ENCODE measurements around the gene SREK1.
A peak's percentile ranks its signal among the peaks of the same experiment; 100 is the strongest.
"Not testable (repeated sequence)": the region's sequence is repeated elsewhere in the genome, so short reads cannot be mapped to it uniquely, and the experiment has no call there.

Gene SREK1, protein sequence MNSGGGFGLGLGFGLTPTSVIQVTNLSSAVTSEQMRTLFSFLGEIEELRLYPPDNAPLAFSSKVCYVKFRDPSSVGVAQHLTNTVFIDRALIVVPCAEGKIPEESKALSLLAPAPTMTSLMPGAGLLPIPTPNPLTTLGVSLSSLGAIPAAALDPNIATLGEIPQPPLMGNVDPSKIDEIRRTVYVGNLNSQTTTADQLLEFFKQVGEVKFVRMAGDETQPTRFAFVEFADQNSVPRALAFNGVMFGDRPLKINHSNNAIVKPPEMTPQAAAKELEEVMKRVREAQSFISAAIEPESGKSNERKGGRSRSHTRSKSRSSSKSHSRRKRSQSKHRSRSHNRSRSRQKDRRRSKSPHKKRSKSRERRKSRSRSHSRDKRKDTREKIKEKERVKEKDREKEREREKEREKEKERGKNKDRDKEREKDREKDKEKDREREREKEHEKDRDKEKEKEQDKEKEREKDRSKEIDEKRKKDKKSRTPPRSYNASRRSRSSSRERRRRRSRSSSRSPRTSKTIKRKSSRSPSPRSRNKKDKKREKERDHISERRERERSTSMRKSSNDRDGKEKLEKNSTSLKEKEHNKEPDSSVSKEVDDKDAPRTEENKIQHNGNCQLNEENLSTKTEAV

DNA sequence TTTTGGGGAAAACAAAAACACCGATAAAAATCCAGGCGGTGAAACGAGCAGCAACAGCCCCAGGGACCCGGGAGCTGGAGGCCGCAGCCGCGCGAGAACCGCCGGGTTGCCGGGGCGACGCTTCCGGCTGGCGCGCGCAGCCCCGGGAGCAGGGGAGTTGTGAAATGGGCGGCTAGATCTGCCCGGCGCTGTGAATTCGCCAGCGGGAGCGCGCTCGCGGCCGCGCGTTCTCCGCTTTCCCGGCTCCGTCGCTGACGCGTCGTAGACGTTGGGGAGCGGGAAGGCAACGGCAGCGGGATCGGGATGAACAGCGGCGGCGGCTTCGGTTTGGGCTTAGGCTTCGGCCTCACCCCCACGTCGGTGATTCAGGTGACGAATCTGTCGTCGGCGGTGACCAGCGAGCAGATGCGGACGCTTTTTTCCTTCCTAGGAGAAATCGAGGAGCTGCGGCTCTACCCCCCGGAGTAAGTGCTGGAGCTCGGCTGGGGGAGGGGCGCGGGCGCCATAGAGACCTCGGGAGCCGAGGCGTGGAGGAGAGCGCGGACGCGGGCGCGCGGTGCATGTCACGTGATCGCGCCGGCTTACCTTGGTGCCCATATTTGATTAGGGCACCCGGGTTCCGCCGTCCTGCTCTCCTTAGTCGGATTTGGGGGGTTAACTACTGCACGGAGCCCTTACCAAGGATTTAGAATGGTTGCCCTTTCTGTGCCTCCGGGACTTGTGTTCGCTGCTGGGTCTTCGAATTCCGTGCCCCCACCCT is at the start of gene SREK1:
TSS of gene SREK1 (plus strand) at position 227 of the 760 bp plus-strand sequence. CDS start at position 304, 77 bp downstream.
- DNase-seq = peak; percentile 94 to 96 (median 96)

DNA sequence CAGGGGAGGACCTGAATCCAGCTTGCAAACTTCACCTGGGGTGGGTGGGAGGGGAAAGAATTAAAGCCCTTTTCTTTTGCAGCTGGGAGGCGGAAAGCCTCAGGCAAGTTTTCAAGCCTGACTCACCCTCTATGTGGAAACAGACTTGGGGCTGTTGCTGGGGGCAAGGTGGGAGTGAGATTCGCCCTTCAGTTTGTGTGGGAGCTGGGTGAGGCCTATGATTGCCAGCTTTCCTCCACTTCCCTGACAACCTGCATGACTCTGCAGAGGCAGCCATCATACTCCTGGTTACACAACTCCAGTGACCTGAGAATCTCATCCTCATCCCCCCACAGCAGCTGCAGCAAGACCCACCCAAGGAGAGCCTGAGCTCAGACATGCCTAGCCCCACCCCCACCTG is 43.2 kb upstream of the SREK1 start:
- DNase-seq = no peak

DNA sequence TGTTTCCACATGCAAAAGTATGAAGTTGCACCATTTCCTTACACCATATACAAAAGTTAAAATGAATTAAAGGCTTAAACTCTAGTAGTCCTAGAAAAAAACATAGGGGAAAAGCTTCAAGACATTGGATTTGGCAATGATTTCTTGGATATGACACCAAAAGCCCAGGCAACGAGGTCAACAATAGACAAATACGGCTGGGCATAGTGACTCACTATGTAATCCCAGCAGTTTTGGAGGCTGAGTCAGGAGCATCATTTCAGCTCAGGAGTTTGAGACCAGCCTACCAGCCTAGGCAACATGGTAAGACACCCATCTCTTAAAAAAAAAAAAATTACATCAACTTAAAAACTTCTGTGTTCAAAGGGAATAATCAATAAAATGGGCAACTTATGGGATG is 30.9 kb upstream of the SREK1 start:
- DNase-seq = peak; percentile 6 to 32 (median 14)

DNA sequence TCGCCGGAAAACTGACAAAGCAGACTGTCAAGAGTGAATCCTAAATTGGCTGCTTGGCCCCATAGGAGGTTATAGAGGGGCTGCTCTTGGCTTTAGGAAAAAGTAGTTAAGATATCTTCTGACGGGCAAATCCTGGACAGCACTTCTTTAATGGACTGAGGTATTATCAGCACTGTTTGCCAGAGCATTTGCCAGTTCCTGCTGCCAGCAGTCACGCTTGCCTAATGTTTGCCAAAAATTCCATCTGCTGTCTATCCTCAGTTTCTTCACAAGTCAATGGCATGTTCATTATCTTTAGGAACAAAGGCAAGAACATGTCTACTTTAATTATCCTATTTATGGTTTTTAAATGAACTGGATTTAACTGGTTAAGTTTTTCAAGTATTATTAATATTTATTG is 25.8 kb upstream of the SREK1 start:
- DNase-seq = no peak

DNA sequence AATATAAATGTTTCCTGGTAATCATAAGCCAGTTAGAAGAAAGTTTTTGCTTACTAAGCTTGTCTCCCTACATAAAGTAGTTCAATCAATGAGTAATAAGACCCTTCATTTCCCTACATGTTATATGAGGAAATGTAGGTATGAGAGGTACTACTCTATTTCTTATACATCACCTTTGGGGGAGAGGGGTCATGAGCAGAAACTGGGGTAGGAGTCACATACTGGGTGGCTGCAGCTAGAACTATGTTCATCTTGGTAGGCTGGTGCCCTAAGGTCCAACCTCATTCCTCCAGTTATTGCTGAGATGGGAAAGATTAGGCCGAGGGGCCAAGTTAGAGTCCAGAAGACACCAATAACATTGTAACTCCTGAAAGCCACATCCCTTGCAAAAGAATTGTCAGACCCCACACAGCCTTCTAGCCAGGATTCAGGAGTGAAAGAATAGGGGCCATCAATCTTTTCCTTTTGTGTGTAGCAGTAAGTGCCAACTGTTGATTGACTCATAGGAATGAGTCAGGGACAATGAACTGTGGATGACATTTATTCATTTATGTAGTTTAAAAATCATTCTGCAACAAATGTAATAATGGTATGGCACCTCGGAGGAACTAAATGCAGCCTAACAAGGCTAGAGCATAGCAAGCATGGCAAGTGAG is 21.6 kb upstream of the SREK1 start:
- no peak for DNase-seq

DNA sequence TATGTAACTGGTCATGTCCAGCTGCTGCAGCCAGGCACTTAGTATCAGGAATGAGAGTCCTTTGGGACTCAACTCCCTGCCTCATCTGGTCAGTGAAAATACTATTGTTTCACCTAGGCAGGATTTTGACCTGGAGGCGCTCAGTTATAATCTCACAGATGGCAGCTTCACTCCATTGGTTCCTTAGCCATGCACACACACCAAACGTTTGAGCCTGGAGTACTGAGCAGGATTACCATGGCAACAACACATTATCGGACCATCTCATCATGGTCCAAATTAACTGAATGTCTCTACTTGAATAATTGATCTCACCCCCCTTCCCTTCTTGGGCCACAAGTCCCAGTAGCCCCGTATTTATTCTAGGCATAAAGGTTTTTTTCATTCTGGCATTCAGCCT is 15.0 kb upstream of the SREK1 start:
- DNase-seq = no peak

DNA sequence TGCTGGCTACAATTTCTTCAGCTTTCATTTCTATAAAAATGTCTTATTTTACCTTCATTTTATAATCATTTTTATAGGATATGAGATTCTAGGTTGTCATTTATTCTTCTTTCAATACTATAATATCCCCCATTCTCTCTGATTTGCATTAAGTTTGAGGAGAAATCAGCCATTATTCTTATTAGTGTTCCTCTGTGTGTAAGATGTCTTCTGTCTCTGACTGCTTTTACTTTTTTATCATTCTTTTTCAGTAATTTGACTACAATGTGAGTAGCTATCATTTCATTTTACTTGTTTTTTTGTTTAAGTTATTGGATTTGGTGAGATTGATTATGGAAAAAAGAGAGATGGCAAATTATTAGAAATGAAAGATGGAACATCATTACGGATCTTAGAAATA is 13.6 kb upstream of the SREK1 start:
- no peak for DNase-seq

DNA sequence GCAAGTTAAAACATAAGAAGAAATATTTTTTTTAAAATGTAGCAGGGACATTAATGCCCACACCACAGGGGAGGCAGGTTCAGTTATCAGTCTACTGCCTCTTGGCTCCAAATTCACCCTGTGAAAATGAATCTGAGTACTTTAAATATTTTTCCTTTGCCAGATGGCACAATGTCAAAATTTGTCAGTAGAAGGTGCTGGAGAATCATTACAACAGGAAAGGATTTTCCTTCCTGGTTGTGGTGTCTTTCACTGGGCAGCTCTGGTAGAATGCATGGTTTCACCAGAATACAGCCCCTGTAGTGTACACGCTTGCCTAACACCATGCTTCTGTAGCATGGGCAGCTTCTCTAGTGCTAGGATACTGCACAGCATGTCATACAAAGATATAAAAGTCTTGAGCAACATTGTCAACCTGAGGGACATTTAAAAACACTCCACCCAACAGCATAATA is 9.7 kb upstream of the SREK1 start:
- DNase-seq = no peak

DNA sequence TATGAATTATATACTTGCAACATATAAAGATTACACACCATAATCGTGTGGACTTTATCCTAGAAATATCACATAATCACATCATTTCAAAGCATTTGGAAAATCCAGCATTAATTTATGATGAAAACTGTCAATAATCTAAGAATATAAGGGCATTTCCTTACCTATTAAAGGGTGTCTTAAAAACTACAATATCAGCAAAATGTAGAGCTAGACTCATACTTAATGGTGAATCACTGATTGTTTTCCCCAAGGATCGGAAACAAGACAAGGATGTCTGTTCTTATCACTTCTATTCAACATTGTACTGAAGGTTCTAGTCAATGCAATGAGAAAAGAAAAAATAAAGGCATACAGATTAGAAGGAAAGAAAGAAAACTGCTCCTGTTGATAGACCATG is 8.0 kb upstream of the SREK1 start:
- no peak for DNase-seq

DNA sequence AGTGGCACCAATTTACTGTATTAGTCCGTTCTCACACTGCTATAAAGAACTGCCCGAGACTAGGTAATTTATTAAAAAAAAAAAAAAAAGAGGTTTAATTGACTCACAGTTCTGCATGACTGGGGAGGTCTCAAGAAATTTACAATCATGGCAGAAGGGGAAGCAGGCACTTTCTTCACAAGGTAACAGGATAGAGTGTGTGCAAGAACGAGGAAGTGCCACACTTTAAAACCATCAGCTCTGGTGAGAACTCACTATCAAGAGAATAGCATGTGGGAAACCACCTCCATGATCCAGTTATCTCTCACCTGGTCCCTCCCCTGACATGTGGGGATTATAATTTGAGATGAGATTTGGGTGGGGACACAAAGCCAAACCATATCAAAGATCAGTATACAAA is 7.2 kb upstream of the SREK1 start:
- DNase-seq = not testable (repeated sequence)

DNA sequence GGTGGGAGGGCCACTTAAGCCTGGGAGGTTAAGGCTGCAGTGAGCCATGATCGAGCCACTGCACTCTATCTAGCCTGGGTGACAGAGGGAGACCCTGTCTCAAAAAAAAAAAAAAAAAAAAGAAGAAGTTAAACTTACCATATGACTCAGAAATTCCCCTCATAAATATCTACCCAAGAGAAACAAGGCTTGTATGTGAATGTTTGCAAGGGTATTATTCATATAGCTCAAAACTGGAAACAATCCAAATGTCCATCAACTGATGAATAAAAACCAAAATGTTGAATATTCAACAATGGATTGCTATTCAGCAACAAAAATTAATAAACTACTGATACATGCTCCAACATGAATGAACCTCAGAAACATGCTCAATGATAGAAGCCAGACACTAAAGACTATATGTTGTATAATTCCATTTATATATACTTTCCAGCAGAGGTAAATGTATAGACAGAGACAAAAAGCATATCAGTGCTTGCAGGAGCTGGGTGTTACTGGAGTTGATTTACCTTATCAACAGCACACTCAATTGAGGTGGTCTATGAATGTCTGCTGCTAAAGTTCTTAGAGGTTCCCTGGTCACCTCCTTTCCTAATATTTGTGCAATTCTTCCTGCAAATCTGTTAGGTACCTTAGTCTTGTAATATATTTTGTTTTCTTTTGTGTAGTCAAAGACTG is 5.3 kb upstream of the SREK1 start:
- DNase-seq = peak; percentile 11 to 41 (median 24)

DNA sequence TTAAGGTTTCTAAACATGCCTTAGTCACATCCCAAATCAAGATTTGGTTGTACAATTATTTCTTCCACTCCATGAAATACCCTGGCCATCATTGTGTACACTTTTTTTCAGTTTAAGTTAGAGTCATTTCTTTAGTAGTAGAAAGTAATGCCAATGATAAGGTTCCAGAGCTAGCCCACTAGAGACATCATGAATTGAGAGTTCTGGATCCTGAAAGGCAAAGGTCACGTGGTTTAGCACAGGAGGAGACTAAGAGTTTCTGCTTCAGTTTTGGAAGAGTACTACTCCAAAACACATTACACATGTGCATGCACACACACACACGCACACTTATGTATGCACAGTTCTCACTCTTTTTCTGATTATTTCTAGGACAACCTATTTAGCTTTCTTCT is 4.8 kb upstream of the SREK1 start:
- DNase-seq = no peak

DNA sequence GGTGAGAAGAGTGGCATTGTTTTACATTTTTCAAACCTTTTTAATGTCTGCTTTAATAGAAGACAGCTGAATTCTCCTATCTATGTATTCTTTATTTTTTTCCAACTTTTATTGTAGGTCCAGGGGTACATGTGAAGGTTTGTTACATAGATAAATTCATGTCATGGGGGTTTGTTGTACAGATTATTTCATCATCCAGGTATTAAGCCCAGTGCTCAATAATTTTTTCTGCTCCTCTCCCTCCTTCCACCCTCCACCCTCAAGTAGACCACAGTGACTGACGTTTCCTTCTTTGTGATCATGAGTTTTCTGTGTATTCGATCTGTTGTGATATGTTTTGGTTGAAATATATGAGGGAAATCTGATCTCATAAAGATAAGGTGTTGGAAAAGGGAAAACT is 1.7 kb upstream of the SREK1 start:
- DNase-seq = no peak

DNA sequence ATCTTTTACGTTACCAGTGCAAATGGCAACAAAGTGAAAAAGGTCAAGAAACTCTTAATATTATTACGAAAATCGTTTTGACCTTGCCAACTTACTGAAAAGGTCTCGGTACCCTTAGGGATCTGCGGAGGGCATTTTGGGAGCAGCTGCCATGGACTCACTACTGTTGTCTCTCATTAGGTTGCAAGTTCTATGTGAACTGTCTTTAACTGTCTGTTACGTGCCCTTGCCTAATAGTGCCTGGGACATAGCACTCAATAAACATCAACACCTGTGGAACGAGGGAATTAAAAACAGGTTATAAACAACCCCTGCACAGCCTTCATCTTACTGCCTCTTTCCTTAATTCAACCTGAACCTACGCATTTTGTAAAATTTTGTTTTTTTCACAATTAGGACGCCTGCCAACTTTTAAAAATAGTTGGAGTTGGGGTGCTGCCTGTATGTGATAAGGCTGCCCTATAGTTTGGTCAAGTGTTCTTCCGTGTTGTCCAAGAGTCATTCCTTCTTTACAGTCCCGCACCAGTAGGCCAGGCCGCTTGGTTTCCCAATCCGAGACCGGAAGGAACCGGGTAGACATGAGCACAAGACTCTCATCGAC is 527 bp upstream of the SREK1 start:
- DNase-seq = no peak

DNA sequence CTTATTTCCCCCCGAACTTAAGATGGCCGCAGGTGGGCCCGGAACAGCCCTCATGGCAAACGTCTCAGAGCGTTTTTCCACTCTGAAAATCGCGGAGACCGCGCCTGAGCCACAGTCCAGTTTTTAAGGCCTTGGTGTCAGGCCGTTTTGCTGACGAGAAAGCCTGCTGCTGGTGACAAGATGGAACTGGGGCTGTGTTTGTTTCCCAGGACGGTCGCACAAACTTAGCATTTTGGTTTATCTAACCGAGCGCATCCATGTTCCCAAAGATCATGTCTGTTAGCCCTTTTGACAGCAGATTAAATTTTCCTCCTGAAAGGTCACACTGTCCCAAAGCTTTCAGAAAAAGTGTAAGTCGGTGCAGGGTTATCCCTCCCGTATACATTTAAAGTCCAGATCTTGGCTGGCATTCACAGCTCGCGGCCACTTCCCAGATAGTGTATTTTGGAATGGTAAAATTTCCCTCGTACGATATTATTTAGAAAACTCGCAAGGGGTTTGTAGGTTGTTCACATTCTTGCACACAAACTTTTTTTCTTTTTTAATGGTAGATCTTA is 812 bp downstream of the SREK1 start:
- DNase-seq = peak; percentile 8 to 70 (median 66)

DNA sequence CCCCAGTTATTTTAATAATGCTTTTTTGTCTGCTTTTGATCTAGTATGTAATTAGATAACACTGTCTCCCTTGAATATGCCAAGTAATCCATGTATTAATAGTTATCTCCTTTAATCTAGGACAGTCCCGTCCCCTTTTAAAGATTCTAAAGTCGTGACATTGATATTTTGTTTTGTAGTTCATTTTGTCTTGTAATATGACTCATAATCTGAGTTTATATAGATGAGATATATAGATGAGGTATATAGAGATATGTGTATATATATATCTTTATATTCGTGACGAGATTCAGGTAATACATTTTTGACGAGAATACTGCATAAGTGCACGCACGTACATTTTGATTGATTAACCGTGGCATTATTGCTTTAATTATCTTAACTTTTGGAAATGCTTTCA is 1.6 kb downstream of the SREK1 start:
- no peak for DNase-seq

DNA sequence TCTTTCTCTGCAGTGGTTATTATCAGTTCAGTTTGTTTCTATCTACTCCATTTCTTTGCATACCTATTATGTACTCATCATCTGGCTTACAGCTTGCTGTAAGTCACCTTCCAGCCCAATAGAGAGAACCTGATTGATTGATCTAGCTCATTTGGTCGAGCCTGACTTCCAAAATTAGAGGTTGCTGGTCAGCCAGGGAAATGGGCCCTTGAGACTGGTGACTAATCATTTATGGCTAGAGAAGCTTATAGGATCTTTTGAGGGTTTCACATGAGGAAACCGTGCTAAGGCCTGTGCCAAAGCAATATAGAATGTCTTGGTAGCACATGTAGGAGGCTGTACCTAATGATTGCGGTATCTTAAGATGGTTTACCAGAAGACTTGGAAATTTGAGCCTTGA is 5.8 kb downstream of the SREK1 start:
- no peak for DNase-seq

DNA sequence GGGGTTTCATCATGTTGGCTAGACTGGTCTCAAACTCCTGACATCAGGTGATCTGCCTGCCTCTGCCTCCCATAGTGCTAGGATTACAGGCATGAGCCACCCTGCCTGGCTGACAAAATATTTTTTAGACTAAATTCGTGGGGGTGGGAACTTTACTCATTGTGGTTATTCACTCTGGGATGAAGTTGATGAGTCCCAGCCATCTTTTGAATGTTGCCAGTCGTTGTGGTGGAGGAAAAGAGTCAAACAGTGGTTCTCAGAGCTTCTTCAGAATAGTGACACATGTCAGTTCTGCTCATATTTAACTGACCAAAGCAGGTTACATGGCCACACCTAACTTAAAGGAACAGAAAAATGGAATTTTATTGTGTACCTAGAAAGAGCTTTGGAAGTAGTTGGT is 6.9 kb downstream of the SREK1 start:
- DNase-seq = peak in 1 of 3 donors; percentile 19

DNA sequence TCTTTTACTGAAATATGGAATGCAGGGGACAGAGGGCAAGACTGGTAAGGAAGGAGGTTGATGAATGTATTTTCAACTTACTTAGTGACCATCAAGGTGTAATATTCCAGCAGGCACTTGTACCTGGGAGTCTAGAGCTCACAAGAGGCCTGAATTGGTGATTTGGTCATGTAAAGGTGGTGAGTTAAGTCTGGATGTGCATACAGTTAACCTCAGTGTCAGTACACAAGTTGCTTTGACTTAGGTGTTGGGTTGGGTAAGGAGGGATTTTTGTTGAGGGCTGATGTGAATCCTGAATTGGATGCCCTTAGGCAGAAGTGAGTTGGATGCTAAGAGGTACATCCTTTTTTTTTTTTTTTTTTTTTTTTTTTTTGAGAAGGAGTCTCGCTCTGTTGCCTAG is 7.4 kb downstream of the SREK1 start:
- DNase-seq = no peak

DNA sequence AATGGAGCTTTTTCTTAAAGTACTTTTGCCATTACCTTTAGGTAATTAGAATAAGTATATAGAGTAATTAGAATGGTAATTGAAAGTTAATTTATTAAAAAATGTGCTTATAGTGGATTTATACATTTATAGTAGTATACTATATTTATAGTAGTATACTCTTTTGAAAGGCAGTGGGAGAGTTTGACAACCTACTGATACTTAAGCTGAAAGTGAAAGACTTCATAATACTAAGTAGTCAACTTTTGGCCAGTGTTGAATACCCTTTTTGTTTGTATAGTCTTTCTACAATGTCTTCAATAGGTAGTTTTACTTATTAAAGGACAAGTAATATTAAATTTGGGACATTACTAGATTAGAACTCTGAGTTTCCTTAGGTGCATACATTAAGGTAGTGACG is 12.9 kb downstream of the SREK1 start:
- DNase-seq = no peak

DNA sequence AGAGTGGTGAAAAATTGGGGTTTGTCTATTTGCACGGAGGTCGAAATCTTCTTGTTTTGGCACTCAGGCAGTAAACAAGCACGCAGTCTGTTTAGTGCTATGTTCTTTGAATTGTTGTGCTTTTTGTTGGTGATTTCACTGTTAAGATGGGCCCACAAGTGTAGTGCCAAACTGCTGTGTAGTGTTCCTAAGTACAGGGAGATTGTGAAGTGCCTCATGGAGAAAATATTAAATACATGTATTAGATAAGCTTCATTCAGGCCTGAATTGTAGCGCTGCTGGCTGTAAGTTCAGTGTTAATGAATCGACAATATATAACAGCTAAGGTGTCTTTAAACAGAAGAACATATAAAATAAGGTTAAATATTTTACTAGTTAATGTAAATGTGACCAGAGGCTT is 17.3 kb downstream of the SREK1 start:
- no peak for DNase-seq

All from suppressor macrophage treated with lipopolysaccharide for 1 hour (primary cell).